GM21390 (cell line): ENCODE results near the gene NEU4.
"Not testable (repeated sequence)": the region's sequence is repeated elsewhere in the genome, so short reads cannot be mapped to it uniquely, and the experiment has no call there.

Experiments used
- ATAC-seq: cut with Tn5 transposase; IDR thresholded peaks from one replicate; pipeline ENCODE4 v1.9.1; 2021; ENCODE audit not compliant: unreplicated experiment

NEU4 gene

GRCh38 chr2:241812730-241813643, 4.0 kb downstream of the NEU4 start:
- ATAC-seq = no peak

GRCh38 chr2:241813644-241814392, 4.8 kb downstream of the NEU4 start:
- no peak for ATAC-seq

- no peak for ATAC-seq
These were observed 5.3 kb downstream of the NEU4 start for GRCh38 chr2:241814393-241814642.

GRCh38 chr2:241814643-241815476, 5.9 kb downstream of the NEU4 start:
- ATAC-seq = no peak

- ATAC-seq = no peak
These were observed 6.8 kb downstream of the NEU4 start for GRCh38 chr2:241815477-241816430.

GRCh38 chr2:241816431-241817121, 7.6 kb downstream of the NEU4 start:
- ATAC-seq = no peak

- ATAC-seq = no peak
These were observed 8.3 kb downstream of the NEU4 start for GRCh38 chr2:241817126-241817820.

- not testable (repeated sequence) for ATAC-seq
These were observed 8.8 kb downstream of the NEU4 start for GRCh38 chr2:241817821-241818215.

GRCh38 chr2:241818229-241818942, 9.4 kb downstream of the NEU4 start:
- no peak for ATAC-seq

- no peak for ATAC-seq
These were observed 9.9 kb downstream of the NEU4 start for GRCh38 chr2:241818943-241819270.

GRCh38 chr2:241819947-241820624, 11.1 kb downstream of the NEU4 start:
- ATAC-seq = not testable (repeated sequence)

- ATAC-seq = no peak
These were observed 11.8 kb downstream of the NEU4 start for GRCh38 chr2:241820625-241821384.

- ATAC-seq = no peak
These were observed 12.7 kb downstream of the NEU4 start for GRCh38 chr2:241821460-241822263.

- ATAC-seq = no peak
These were observed 13.3 kb downstream of the NEU4 start for GRCh38 chr2:241822264-241822623.

- not testable (repeated sequence) for ATAC-seq
These were observed 14.8 kb downstream of the NEU4 start for GRCh38 chr2:241823531-241824437.

GRCh38 chr2:241827394-241827793, 18.4 kb downstream of the NEU4 start:
- no peak for ATAC-seq
